ENCODE data around the gene CDK17. TPM values are rescaled to one million over a fixed set of nuclear protein-coding genes. Genes with fewer than 3 reads are reported as not detected.

Gene CDK17
- total RNA-seq, 2 donors from 2014 or later: 34.7 to 79.5 TPM

GRCh38 chr12:96293093-96293492, 107.1 kb downstream of the CDK17 start:
- Histone ChIP-seq H3K4me3 (no peak overlapping the region), H3K27ac (no peak overlapping the region), H3K4me1 (replicated peaks) (no peaks in the 10 kb centered on the region), H3K9me3 (no peaks in the 10 kb centered on the region), H3K36me3 (no peaks in the 10 kb centered on the region), H3K27me3 (replicated peaks; ENCODE audit: insufficient read depth) (no peaks in the 10 kb centered on the region)
- DNase-seq (ENCODE audit: low spot score): no peak
- intact Hi-C loops (cut with DNase I): no loop called here
- 98% methylated on average over 2 of the region's 2 CpGs for WGBS
- TF ChIP-seq CTCF (IDR thresholded peaks at IDR 0.05) (no peak), POLR2A (IDR thresholded peaks at IDR 0.05) (no peak), POLR2AphosphoS5 (IDR thresholded peaks at IDR 0.05) (no peak)

GRCh38 chr12:96289067-96289466, 111.2 kb downstream of the CDK17 start:
- Histone ChIP-seq H3K4me1 (replicated peaks) (no peaks in the 10 kb centered on the region), H3K27ac (no peak overlapping the region), H3K27me3 (replicated peaks; ENCODE audit: insufficient read depth) (no peaks in the 10 kb centered on the region), H3K36me3 (peaks cover 0 to 9% of the 10 kb centered on the region in 2 donors), H3K9me3 (no peaks in the 10 kb centered on the region), H3K4me3 (no peak overlapping the region)
- WGBS: 80% methylated on average over 5 of the region's 5 CpGs
- DNase-seq (ENCODE audit: low spot score): no peak
- intact Hi-C loops (cut with DNase I): loop anchor here (10.0 kb wide), 1 partner anchor 226 kb away; no protein-coding TSS in a partner anchor
- TF ChIP-seq POLR2A (IDR thresholded peaks at IDR 0.05): no peak
- TF ChIP-seq CTCF (IDR thresholded peaks at IDR 0.05): no peak
- TF ChIP-seq POLR2AphosphoS5 (IDR thresholded peaks at IDR 0.05): no peak

GRCh38 chr12:96285158-96285557, 115.1 kb downstream of the CDK17 start:
- Histone ChIP-seq H3K4me3 (no peak overlapping the region), H3K27me3 (replicated peaks; ENCODE audit: insufficient read depth) (no peaks in the 10 kb centered on the region), H3K4me1 (replicated peaks) (no peaks in the 10 kb centered on the region), H3K27ac (no peak overlapping the region), H3K36me3 (peaks cover 0 to 9% of the 10 kb centered on the region in 2 donors), H3K9me3 (no peaks in the 10 kb centered on the region)
- DNase-seq (ENCODE audit: low spot score): no peak
- TF ChIP-seq POLR2AphosphoS5 (IDR thresholded peaks at IDR 0.05) (no peak), CTCF (IDR thresholded peaks at IDR 0.05) (no peak), POLR2A (IDR thresholded peaks at IDR 0.05) (no peak)
- intact Hi-C loops (cut with DNase I): loop anchor here (10.0 kb wide), 1 partner anchor 230 kb away; no protein-coding TSS in a partner anchor

- H3K36me3 ChIP-seq: no peaks in the 10 kb centered on the region
- no peaks in the 10 kb centered on the region for H3K4me1 ChIP-seq (replicated peaks)
- no peak for DNase-seq (ENCODE audit: low spot score)
- intact Hi-C loops (cut with DNase I): no loop called here
- no peaks in the 10 kb centered on the region for H3K9me3 ChIP-seq
- TF ChIP-seq POLR2AphosphoS5 (IDR thresholded peaks at IDR 0.05) (no peak), CTCF (IDR thresholded peaks at IDR 0.05) (no peak), POLR2A (IDR thresholded peaks at IDR 0.05) (no peak)
- no peak overlapping the region for H3K27ac ChIP-seq
- no peaks in the 10 kb centered on the region for H3K27me3 ChIP-seq (replicated peaks; ENCODE audit: insufficient read depth)
- no peak overlapping the region for H3K4me3 ChIP-seq
Observed at GRCh38 chr12:96274331-96274730, 125.9 kb downstream of the CDK17 start.

- TF ChIP-seq CTCF (IDR thresholded peaks at IDR 0.05): no peak
- no peak for TF ChIP-seq POLR2A (IDR thresholded peaks at IDR 0.05)
- no peak for TF ChIP-seq POLR2AphosphoS5 (IDR thresholded peaks at IDR 0.05)
- no peak for DNase-seq (ENCODE audit: low spot score)
- 81% methylated on average over 8 of the region's 8 CpGs for WGBS
- no peaks in the 10 kb centered on the region for H3K27me3 ChIP-seq (replicated peaks; ENCODE audit: insufficient read depth)
- no peaks in the 10 kb centered on the region for H3K4me1 ChIP-seq (replicated peaks)
- H3K36me3 ChIP-seq: no peaks in the 10 kb centered on the region
- intact Hi-C loops (cut with DNase I): no loop called here
- H3K9me3 ChIP-seq: no peaks in the 10 kb centered on the region
- H3K27ac ChIP-seq: no peak overlapping the region
- H3K4me3 ChIP-seq: no peak overlapping the region
Observed at GRCh38 chr12:96271469-96272199, 128.6 kb downstream of the CDK17 start.

Measured in prostate gland (tissue), 2 donors.